Measurements from ENCODE around the gene SHISA5.

The SHISA5 gene

GRCh38 chr3:48437812-48438211, 66.2 kb downstream of the SHISA5 start:
- no peak overlapping the region for H3K14ac ChIP-seq (ENCODE audit: low read length)
- no peak overlapping the region for H3K18ac ChIP-seq (ENCODE audit: low read length)
- H3K36me3 ChIP-seq (replicated peaks in 1 of 2; ENCODE audit: control insufficient read depth in 2 of 2, insufficient read depth in 2 of 2, low read length in 2 of 2) = peaks cover 16 to 37% of the 10 kb centered on the region in 2 donors
- H4K91ac ChIP-seq (ENCODE audit: low read depth, low read length, poor library complexity) = no peak overlapping the region
- no peak overlapping the region for H2BK15ac ChIP-seq (ENCODE audit: low read length)
- no peak overlapping the region for H3K4me3 ChIP-seq (ENCODE audit: low read length in 2 of 2)
- no peak overlapping the region for H3K23ac ChIP-seq (ENCODE audit: low read depth, low read length, poor library complexity)
- H2AK5ac ChIP-seq (ENCODE audit: low read depth, low read length) = no peak overlapping the region
- H3K4ac ChIP-seq (ENCODE audit: low read length) = no peak overlapping the region
- H3K9ac ChIP-seq (ENCODE audit: low read depth, low read length, poor library complexity) = no peak overlapping the region
- no peak overlapping the region for H3K4me2 ChIP-seq (ENCODE audit: insufficient read depth, low read length, poor library complexity, severe bottlenecking)
- WGBS, 2 donors (ENCODE audit: extremely low coverage in 2 of 2, insufficient read length in 2 of 2, insufficient replicate concordance in 1 of 2) = no CpG with 5 or more reads among the region's 4 CpGs
- H3K27ac ChIP-seq (replicated peaks; ENCODE audit: low read length) = no peak overlapping the region
- H2BK120ac ChIP-seq (ENCODE audit: low read depth, low read length) = no peak overlapping the region
- H3K79me1 ChIP-seq (ENCODE audit: low read depth, low read length) = peaks cover 9% of the 10 kb centered on the region
- no peak overlapping the region for H2AFZ ChIP-seq (ENCODE audit: low read length)
- peaks cover 6 to 12% of the 10 kb centered on the region in 2 donors for H3K4me1 ChIP-seq (ENCODE audit: control insufficient read depth in 2 of 2, insufficient read depth in 1 of 2, low read depth in 1 of 2, low read length in 2 of 2)
- no peaks in the 10 kb centered on the region for H3K9me3 ChIP-seq (replicated peaks in 1 of 2; ENCODE audit: control insufficient read depth in 2 of 2, insufficient read depth in 1 of 2, low read depth in 1 of 2, low read length in 2 of 2)
- no peaks in the 10 kb centered on the region for H3K27me3 ChIP-seq (ENCODE audit: control insufficient read depth in 3 of 3, insufficient read depth in 3 of 3, low read depth in 1 of 3, low read length in 3 of 3)
- no peak for DNase-seq (ENCODE audit: low spot score)
- no peak overlapping the region for H4K8ac ChIP-seq (ENCODE audit: low read depth, low read length)
- H2BK5ac ChIP-seq (ENCODE audit: low read length) = no peak overlapping the region
- no peak overlapping the region for H2BK12ac ChIP-seq (ENCODE audit: low read length)

- Histone ChIP-seq H3K36me3 (replicated peaks in 1 of 2; ENCODE audit: control insufficient read depth in 2 of 2, insufficient read depth in 2 of 2, low read length in 2 of 2) (peaks cover 17 to 38% of the 10 kb centered on the region in 2 donors), H3K4me3 (ENCODE audit: low read length in 2 of 2) (no peak overlapping the region), H3K27ac (replicated peaks; ENCODE audit: low read length) (no peak overlapping the region), H3K9me3 (replicated peaks in 1 of 2; ENCODE audit: control insufficient read depth in 2 of 2, insufficient read depth in 1 of 2, low read depth in 1 of 2, low read length in 2 of 2) (no peaks in the 10 kb centered on the region), H3K14ac (ENCODE audit: low read length) (no peak overlapping the region), H4K8ac (ENCODE audit: low read depth, low read length) (no peak overlapping the region), H3K23ac (ENCODE audit: low read depth, low read length, poor library complexity) (no peak overlapping the region), H3K79me1 (ENCODE audit: low read depth, low read length) (peaks cover 9% of the 10 kb centered on the region), H4K91ac (ENCODE audit: low read depth, low read length, poor library complexity) (no peak overlapping the region), H3K4me2 (ENCODE audit: insufficient read depth, low read length, poor library complexity, severe bottlenecking) (no peak overlapping the region), H2BK15ac (ENCODE audit: low read length) (no peak overlapping the region), H2AK5ac (ENCODE audit: low read depth, low read length) (no peak overlapping the region), H2AFZ (ENCODE audit: low read length) (no peak overlapping the region), H3K4me1 (ENCODE audit: control insufficient read depth in 2 of 2, insufficient read depth in 1 of 2, low read depth in 1 of 2, low read length in 2 of 2) (peaks cover 6 to 17% of the 10 kb centered on the region in 2 donors), H3K18ac (ENCODE audit: low read length) (no peak overlapping the region), H2BK5ac (ENCODE audit: low read length) (no peak overlapping the region), H3K4ac (ENCODE audit: low read length) (no peak overlapping the region), H3K27me3 (ENCODE audit: control insufficient read depth in 3 of 3, insufficient read depth in 3 of 3, low read depth in 1 of 3, low read length in 3 of 3) (no peaks in the 10 kb centered on the region), H2BK120ac (ENCODE audit: low read depth, low read length) (no peak overlapping the region), H3K9ac (ENCODE audit: low read depth, low read length, poor library complexity) (no peak overlapping the region), H2BK12ac (ENCODE audit: low read length) (no peak overlapping the region)
- no peak for DNase-seq (ENCODE audit: low spot score)
- WGBS, 2 donors (ENCODE audit: extremely low coverage in 2 of 2, insufficient read length in 2 of 2, insufficient replicate concordance in 1 of 2) = no CpG with 5 or more reads among the region's 7 CpGs
Observed at GRCh38 chr3:48436855-48437254, 67.1 kb downstream of the SHISA5 start.

GRCh38 chr3:48436477-48436787, 67.5 kb downstream of the SHISA5 start:
- H3K4me2 ChIP-seq (ENCODE audit: insufficient read depth, low read length, poor library complexity, severe bottlenecking) = no peak overlapping the region

GRCh38 chr3:48435774-48436476, 68.0 kb downstream of the SHISA5 start:
- H4K8ac ChIP-seq (ENCODE audit: low read depth, low read length) = no peak overlapping the region
- H3K18ac ChIP-seq (ENCODE audit: low read length) = no peak overlapping the region
- H3K23ac ChIP-seq (ENCODE audit: low read depth, low read length, poor library complexity) = no peak overlapping the region
- no peak overlapping the region for H3K27ac ChIP-seq (replicated peaks; ENCODE audit: low read length)
- H2BK15ac ChIP-seq (ENCODE audit: low read length) = no peak overlapping the region
- no peak overlapping the region for H2AK5ac ChIP-seq (ENCODE audit: low read depth, low read length)
- no peak overlapping the region for H2BK5ac ChIP-seq (ENCODE audit: low read length)
- H3K4me2 ChIP-seq (ENCODE audit: insufficient read depth, low read length, poor library complexity, severe bottlenecking) = no peak overlapping the region
- no CpG with 5 or more reads among the region's 7 CpGs for WGBS, 2 donors (ENCODE audit: extremely low coverage in 2 of 2, insufficient read length in 2 of 2, insufficient replicate concordance in 1 of 2)
- H3K79me1 ChIP-seq (ENCODE audit: low read depth, low read length) = peaks cover 7% of the 10 kb centered on the region
- no peak overlapping the region for H3K14ac ChIP-seq (ENCODE audit: low read length)
- no peak overlapping the region for H3K9ac ChIP-seq (ENCODE audit: low read depth, low read length, poor library complexity)
- H3K4me3 ChIP-seq (ENCODE audit: low read length in 2 of 2) = no peak overlapping the region
- H2BK120ac ChIP-seq (ENCODE audit: low read depth, low read length) = no peak overlapping the region
- peak; percentile 89 for DNase-seq (ENCODE audit: low spot score)
- H3K9me3 ChIP-seq (replicated peaks in 1 of 2; ENCODE audit: control insufficient read depth in 2 of 2, insufficient read depth in 1 of 2, low read depth in 1 of 2, low read length in 2 of 2) = no peaks in the 10 kb centered on the region
- no peak overlapping the region for H3K4ac ChIP-seq (ENCODE audit: low read length)
- H2BK12ac ChIP-seq (ENCODE audit: low read length) = no peak overlapping the region
- H3K4me1 ChIP-seq (ENCODE audit: control insufficient read depth in 2 of 2, insufficient read depth in 1 of 2, low read depth in 1 of 2, low read length in 2 of 2) = peaks cover 0 to 16% of the 10 kb centered on the region in 2 donors
- peaks cover 16 to 38% of the 10 kb centered on the region in 2 donors for H3K36me3 ChIP-seq (replicated peaks in 1 of 2; ENCODE audit: control insufficient read depth in 2 of 2, insufficient read depth in 2 of 2, low read length in 2 of 2)
- H2AFZ ChIP-seq (ENCODE audit: low read length) = no peak overlapping the region
- no peak overlapping the region for H4K91ac ChIP-seq (ENCODE audit: low read depth, low read length, poor library complexity)
- no peaks in the 10 kb centered on the region for H3K27me3 ChIP-seq (ENCODE audit: control insufficient read depth in 3 of 3, insufficient read depth in 3 of 3, low read depth in 1 of 3, low read length in 3 of 3)

More at GRCh38 chr3:48436477-48436787, 67.5 kb downstream of the SHISA5 start:
- Histone ChIP-seq H3K36me3 (replicated peaks in 1 of 2; ENCODE audit: control insufficient read depth in 2 of 2, insufficient read depth in 2 of 2, low read length in 2 of 2) (peaks cover 16 to 38% of the 10 kb centered on the region in 2 donors), H3K4me3 (ENCODE audit: low read length in 2 of 2) (no peak overlapping the region), H4K91ac (ENCODE audit: low read depth, low read length, poor library complexity) (no peak overlapping the region), H2AK5ac (ENCODE audit: low read depth, low read length) (no peak overlapping the region), H2BK15ac (ENCODE audit: low read length) (no peak overlapping the region), H2BK5ac (ENCODE audit: low read length) (no peak overlapping the region), H2BK12ac (ENCODE audit: low read length) (no peak overlapping the region), H3K14ac (ENCODE audit: low read length) (no peak overlapping the region), H3K79me1 (ENCODE audit: low read depth, low read length) (peaks cover 7% of the 10 kb centered on the region), H3K4me1 (ENCODE audit: control insufficient read depth in 2 of 2, insufficient read depth in 1 of 2, low read depth in 1 of 2, low read length in 2 of 2) (peaks cover 2 to 15% of the 10 kb centered on the region in 2 donors), H2BK120ac (ENCODE audit: low read depth, low read length) (no peak overlapping the region), H3K9ac (ENCODE audit: low read depth, low read length, poor library complexity) (no peak overlapping the region), H3K4ac (ENCODE audit: low read length) (no peak overlapping the region), H2AFZ (ENCODE audit: low read length) (no peak overlapping the region), H3K23ac (ENCODE audit: low read depth, low read length, poor library complexity) (no peak overlapping the region), H3K18ac (ENCODE audit: low read length) (no peak overlapping the region), H3K27ac (replicated peaks; ENCODE audit: low read length) (no peak overlapping the region), H3K27me3 (ENCODE audit: control insufficient read depth in 3 of 3, insufficient read depth in 3 of 3, low read depth in 1 of 3, low read length in 3 of 3) (no peaks in the 10 kb centered on the region), H3K9me3 (replicated peaks in 1 of 2; ENCODE audit: control insufficient read depth in 2 of 2, insufficient read depth in 1 of 2, low read depth in 1 of 2, low read length in 2 of 2) (no peaks in the 10 kb centered on the region), H4K8ac (ENCODE audit: low read depth, low read length) (peak overlapping the region; percentile 55)
- DNase-seq (ENCODE audit: low spot score) = no peak
- no CpG with 5 or more reads among the region's 1 CpG for WGBS, 2 donors (ENCODE audit: extremely low coverage in 2 of 2, insufficient read length in 2 of 2, insufficient replicate concordance in 1 of 2)
